Activated CD8-positive, alpha-beta memory T cell treated with anti-CD3 and anti-CD28 coated beads for 1 hour (primary cell): ENCODE data around the gene ZNF862.

ENCODE experiments used
- DNase-seq, 2 donors: peaks; one replicate each; pipeline ENCODE4 v3.0.0-alpha.2; 2020; ENCODE audit warnings: low read depth in 1 of 2; ENCODE audit errors: extremely low read depth in 1 of 2

The ZNF862 gene

DNA sequence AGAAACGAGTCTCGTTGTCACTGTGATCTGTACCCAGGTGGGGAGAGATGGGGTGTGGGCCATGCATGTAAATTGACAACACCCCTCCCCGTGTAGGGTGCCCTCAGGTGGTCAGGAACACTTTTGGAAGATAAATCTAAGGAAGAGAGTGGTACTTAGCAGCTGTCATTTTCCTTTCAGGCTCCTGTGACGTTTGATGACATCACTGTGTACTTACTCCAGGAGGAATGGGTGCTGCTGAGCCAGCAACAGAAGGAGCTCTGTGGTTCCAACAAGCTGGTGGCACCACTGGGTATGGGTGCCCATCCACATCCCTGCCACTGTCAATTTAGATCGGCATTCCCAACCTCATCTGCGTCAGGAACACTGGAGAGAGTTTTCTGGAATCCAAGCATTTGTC lies 6.3 kb downstream of the ZNF862 start:
- no peak for DNase-seq

DNA sequence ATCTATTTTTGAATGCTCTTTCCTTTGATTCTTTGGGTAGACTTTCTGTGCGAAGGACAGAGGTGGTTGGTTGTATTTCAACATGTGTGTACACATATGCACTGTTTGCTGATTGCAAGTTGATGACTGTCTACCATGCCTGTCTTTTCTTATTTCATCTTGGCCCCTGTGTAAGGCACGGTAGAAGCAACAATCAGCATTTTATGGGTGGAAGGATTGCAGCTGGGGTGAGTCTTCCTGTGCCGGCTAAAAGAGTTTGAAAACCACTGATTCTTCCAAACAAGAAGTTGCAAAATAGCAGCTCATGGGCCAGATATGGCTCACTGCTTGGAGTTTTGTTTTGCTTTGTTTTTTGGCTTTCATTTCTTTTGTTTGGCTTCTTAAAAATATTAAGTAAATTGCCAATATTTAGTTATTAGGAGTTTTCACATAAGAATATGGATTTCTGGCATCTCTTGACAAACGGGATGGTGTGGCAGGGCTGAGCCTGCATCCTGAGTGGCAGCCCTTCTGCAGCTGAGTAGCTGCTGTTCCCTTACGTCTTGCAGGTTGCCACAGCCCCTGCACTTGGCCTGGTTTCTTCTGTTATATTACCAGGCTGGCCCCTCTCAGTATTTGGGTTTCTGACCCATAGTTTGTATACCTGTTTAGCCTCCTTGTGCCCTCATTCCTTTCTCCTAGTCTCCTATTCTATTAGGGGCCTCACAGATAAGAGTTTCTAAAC lies 7.2 kb downstream of the ZNF862 start:
- no peak for DNase-seq

DNA sequence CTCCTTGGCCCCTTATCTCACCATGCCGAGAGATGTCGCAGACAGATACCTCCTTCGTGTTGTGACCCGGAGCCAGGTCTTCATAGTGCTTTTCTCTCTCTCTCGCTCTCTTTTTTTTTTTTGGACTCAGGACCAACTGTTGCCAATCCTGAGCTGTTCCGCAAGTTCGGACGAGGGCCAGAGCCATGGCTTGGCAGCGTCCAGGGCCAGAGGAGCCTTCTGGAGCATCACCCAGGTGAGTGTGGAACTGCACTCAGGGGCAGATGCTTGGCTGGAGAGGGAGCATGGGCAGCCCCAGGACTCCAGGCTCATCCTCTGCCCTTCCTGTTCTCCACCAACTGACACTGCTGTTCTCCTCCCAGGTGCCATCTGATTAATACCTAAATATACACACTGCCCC lies 7.8 kb downstream of the ZNF862 start:
- DNase-seq, result no peak

DNA sequence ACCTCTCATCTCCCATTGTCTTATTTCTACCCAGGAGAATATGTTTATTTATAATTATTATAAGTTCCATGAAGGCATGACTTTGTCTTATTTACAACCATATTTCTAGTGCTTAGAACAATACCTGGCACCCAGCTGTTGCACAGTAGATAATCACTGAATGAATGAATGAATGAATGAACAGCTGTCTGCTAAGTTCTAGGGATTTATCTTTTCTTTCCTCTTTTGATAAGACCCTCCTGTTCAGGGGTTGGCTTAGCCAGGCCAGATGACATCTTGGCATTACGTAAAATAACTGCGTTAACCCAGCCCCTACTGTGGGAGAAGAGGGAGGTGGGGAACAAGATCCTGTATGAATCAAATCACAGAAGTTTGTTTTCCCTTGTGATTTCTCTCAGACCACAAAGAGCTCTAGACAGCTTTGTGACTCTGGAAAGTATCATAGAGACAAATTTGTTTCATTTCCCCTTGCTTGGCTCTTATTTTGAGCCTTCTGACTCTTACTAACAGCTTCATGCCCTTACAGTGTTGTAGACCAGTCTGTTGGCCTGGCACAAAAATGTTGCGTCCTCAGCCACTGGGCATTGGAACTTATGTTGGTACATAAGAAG lies 8.4 kb downstream of the ZNF862 start:
- no peak for DNase-seq

DNA sequence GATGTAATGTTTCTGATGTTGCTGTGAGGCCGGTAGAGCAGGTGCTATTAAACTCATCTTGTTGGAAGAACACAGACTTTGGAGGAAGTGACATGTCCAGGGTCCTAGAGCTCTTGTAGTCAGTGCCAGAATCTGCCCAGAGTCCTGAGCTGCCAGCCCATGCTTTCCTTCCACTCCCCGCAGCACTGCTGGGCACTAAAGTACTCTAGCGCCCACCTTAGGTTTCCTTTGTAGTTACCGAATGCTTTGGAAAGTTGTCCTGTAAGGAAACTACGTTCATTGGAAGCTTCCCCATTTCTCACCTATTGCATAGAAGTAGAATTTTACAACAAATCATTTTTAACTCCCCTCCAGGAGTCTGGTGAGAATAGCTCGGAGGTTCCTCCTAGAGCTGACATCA lies 11.0 kb downstream of the ZNF862 start:
- DNase-seq, result no peak

DNA sequence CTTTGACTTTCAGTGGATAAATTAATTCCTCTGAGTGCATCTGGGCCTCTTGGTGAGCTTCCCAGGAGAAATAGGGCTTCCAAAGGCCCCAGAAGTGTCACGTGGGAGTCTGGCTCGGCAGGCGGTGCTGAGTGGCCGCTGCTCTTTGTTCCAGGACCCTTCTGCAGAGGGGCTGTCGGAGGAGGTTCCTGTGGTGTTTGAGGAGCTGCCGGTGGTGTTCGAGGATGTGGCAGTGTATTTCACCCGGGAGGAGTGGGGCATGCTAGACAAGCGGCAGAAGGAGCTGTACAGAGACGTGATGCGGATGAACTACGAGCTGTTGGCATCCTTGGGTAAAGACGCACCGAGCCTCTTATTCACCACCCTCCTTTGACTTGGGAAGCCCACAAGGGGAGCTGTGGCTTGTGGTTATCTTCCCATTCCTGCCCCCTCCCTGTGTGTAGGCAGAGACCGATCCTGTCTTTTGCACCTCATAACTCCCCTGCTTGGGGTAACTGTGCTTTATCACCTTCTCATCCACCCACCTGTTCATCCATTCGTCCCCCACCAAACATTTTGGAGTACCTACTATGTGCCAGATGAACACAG lies 11.9 kb downstream of the ZNF862 start:
- DNase-seq, result no peak

DNA sequence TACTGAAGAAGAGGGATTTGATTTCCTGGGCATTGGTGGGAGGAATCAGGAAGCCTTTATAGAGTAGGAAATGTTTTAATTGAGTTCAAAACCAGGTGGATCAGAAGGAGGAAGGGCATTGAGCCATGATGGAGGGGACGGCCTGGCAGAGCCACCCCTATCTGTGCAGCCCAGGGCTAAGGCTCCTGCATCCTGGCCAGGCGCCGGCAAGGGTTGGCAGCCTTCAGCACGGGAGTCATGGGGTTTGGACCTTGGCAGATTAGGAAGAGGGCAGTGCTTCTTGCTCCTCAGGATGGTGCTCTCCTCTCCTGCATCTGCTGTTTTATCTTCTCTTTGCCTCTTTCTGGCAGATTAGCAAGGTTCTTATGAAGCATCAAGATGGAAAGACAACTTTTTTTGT lies 12.5 kb downstream of the ZNF862 start:
- DNase-seq, result no peak

DNA sequence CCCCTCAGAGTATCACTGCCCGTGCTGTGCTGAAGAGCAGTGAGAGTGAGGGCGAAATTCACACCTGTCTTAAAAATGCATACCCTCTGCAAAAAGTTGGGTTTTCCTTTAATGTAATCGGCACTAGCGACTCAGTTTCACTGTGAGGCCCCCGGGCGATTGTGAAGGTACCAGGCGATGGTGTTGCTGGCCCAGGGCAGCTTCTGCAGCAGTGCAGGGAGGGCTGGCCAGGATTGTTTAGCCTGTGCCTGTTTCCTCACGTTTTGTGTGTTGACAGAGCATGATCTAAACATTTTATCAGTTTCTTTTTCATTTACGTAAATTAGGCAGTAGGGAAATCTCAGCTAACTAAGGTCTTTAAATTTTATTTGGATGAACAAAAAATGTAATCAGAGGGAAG lies 13.3 kb downstream of the ZNF862 start:
- DNase-seq, result no peak

DNA sequence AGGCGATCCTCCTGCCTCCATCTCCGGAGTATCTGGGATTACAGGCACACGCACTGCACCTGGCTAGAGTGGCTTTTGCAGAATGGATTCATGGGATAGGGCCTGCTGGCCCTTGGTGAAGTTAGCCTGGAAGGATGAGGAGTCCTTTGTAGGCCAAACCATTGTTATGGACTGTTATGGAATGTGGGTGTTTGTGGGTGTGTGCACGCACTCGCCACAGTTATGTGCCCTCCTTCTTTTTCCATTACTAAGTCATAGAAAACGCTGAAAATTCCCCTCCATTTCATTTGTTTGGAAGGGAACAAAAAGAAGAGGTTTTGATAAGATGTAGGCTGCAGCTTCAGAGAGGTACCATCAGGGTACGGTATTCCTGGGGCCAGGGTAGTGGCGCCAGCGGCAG lies 15.0 kb downstream of the ZNF862 start:
- no peak for DNase-seq

DNA sequence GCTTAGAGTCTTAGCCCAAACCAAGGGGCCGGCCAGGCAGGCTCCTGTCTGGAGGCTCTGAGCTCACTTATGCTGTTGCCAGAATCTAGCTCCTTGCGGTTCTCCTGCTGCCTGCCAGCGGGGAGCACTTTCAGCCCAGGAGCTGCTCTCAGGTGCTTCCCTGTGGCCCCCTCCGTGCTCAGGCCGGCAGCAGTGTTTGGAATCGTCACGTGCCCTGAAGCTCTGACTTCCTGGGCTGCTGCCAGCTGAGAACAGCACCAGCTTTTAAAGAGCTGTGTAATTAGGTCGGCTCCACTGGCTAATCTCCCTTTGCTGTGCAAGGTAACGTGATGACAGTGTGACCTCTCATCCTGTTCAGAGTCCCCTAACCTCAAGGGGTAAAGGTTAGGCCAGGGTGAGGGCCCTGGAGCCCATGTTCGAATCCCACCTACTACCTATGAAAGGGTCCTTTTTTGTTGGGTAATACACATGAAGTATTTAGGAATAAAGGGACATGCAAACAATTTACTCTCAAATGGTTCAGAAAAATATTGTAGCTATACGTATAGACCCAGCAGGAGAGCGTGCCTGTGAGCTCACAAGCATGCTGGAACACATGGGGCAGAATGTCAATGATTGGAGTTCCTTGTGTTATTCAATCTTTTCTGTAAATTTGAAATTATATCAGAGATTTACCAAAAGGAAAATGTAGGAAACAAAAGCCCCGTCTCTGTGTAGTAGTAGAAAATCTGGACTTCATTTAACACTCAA lies 16.6 kb downstream of the ZNF862 start:
- no peak for DNase-seq

DNA sequence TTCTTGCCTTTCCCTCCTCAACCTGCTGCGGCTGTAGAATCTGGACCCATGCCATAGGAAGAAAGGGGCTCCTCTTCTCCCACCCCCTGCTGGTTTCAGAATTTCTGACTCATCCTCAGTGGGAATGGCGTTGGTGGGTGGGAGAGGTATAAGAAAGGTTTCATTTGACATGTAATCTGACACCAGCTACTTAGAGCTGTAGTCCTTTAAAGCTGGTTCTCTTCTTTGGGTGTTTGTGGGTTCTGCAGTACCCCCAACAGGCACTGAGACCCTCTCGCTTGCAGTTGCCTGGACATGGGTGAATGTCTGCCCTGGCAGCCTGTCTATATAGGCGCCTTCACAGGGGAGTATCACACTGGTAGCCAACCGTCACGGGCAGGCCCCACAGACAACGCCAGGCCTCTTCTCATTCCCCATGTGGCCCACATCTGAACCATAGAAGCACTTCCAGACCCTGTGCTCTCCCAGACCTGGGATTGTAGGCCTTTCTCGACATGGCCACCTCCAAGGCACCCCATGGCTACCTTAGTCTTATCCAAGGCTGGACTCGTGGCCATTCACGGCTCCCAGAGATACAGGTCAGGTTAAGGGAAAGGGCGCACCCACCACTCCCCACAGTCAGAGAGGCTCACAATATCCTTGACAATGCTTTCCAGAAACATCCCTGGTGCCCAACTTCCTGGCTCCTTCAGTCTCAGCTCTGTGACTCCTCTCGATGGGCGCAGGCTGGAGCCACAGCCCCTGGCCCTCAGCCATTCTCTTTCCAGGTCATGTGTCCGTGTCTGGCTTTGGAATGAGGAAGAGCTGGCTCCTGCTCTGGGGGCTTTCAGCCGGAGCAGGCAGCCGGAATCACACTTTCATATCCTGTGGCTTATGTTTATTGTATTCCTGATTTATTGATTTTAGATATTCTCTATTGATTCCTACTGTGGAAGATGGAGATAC lies 17.5 kb downstream of the ZNF862 start:
- DNase-seq, result no peak

DNA sequence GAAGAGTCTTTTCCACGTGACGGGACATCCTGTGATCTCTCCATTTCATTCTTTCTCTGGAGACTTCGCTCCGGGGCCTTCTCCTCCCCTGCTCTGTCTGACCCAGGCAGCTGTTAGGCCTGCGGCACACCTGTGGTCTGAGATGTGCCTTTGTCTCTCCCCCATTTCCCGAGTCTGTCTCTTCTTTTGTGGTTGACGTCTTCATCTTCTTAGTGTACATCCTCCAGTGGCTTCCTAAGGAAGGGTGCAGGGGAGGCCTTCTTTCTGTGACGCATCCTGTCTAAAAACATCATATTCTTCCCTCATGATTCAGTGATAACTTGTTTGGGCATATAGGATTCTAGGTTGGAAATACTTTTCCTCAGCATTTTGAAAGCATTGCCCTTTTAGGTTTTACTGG lies 18.4 kb downstream of the ZNF862 start:
- no peak for DNase-seq

DNA sequence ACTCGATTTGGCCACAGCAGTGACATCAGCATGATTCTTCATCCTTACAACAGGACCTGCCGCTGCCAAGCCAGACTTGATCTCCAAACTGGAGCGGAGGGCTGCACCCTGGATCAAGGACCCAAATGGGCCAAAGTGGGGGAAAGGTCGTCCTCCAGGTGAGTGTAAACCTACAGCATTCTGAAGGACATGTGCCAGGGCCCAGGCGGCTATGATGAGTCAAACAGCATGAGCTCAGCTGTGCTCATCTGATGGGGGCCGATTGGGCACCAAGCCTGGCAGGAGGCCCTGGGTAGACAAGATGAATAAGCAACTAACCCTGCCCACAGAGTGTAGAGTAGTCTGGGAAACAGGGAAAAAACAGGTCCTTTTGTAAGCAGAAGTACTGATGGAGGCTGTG lies 21.2 kb downstream of the ZNF862 start:
- DNase-seq, result no peak

DNA sequence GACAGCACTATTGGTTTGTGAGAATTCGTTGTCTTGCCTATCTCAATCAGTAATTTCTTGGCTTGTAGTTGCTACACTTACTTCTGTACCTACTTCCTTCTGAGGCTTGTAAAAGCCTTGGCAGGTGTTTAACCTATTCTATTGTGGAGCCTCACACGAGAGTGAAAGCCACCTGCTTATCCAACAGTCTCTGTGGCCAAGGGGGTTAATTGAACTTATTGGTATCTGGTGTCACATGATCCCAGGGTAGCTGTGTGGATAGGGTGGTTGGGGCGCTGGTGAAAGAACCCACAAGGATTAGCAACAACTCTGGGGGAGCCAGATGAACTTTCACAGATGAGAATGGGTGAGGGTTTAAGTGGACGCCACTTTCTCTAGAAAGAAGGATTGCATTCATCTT lies 21.7 kb downstream of the ZNF862 start:
- DNase-seq, result no peak

DNA sequence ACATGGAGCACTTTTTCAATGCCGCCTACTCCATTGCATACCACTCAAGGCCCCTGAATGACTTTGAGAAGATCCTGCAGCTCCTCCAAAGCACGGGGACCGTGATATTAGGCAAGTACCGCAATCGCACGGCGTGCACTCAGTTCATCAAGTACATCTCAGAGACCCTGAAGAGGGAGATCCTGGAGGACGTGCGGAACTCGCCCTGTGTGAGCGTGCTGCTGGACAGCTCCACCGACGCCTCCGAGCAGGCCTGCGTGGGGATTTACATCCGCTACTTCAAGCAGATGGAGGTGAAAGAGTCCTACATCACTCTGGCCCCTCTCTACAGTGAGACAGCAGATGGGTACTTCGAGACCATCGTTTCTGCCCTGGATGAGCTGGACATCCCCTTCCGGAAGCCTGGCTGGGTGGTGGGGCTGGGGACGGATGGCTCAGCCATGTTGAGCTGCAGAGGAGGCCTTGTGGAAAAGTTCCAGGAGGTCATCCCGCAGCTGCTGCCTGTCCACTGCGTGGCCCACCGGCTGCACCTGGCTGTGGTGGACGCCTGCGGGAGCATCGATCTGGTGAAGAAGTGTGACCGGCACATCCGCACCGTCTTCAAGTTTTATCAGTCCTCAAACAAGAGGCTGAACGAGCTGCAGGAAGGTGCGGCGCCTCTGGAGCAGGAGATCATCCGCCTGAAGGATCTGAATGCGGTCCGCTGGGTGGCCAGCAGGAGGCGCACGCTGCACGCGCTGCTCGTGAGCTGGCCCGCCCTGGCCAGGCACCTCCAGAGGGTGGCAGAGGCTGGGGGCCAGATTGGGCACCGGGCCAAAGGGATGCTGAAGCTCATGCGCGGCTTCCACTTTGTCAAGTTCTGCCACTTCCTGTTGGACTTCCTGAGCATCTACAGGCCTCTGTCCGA lies 22.9 kb downstream of the ZNF862 start:
- DNase-seq, result no peak

DNA sequence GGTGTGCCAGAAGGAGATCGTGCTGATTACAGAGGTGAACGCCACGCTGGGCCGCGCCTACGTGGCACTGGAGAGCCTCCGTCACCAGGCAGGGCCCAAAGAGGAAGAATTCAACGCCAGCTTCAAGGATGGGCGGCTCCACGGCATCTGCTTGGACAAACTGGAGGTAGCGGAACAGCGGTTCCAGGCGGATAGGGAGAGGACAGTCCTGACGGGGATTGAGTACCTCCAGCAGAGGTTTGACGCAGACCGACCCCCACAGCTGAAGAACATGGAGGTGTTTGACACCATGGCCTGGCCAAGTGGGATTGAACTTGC lies 23.5 kb downstream of the ZNF862 start:
- DNase-seq, result no peak

DNA sequence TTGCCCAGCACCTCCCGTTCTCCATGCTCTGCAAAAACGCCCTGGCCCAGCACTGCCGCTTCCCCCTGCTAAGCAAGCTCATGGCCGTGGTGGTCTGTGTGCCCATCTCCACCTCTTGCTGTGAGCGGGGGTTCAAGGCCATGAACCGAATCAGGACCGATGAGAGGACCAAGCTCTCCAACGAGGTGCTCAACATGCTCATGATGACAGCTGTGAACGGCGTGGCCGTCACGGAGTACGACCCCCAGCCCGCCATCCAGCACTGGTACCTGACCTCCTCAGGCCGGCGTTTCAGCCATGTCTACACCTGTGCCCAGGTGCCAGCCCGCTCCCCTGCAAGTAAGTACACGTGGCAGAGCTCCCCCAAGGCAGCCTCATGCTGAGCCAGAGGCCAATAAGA lies 24.0 kb downstream of the ZNF862 start:
- no peak for DNase-seq

DNA sequence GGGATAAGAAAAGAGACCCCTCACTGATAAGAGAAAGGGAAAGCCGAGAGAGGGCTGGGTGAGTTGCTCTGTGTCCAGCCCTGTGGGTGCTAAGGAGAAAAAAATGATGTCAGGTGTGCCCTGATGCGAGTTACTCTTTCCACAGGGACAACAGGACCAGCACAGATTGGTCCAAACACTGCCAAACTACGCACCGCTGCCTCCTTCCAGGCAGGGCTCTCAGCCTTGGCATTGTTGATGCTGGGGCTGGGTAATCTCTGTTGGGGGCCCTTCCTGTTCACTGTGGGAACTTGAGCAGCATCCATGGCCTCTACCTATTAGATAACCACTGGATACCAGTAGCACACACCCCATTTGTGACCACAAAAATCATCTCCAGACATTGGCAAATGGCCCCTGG lies 25.3 kb downstream of the ZNF862 start:
- DNase-seq, result no peak

DNA sequence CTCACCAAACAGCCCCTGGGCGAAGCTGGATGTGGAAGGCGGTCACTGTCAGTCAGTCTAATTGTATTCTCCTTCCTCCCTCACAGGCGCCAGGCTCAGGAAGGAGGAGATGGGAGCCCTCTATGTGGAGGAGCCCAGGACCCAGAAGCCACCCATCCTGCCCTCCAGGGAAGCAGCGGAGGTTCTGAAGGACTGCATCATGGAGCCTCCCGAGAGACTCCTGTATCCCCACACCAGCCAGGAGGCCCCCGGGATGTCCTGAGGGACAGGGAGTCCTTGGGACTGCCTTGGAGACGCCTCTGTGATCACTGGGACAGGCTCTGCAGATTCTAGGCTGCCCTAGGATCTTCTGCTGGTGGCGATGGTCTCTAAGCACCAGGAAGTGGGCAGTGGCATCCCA lies 25.8 kb downstream of the ZNF862 start:
- DNase-seq, result no peak

DNA sequence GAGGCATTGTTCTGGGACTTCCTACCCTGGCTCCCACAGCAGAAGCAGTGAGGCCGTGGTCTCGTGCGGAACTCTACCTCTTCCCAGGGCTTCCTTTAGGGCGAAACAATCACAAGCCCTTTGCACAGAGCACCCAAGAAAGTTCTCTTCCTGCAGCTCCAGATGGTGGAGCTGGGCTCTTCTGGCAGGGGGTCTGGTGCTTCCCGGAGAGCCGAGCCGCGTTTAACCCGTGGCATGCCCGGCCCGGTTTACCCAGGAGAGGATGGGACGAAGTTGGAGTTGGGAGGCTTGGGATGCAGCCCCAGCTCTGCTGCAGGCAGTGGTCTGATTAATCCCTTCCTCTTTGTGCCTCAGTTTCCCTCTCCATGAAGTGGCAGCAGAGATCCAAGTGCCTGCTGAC lies 26.6 kb downstream of the ZNF862 start:
- no peak for DNase-seq
